GM23338 (cell line): Measurements from ENCODE around the gene CDR2L. TPM values are rescaled to one million over a fixed set of nuclear protein-coding genes. Genes with fewer than 3 reads are reported as not detected.
"Not testable (repeated sequence)": the region's sequence is repeated elsewhere in the genome, so short reads cannot be mapped to it uniquely, and the experiment has no call there.

Experiments
- ATAC-seq: fragments of 200-7000 bp; cut with Tn5 transposase; 3 replicates; pipeline ENCODE4 v1.9.1; 2020
- DNase-seq: peaks from one replicate; pipeline ENCODE4 v3.0.0-alpha.2; 2015; ENCODE audit warnings: low spot score
- H2AFZ ChIP-seq: fragments of 200-600 bp; sonication (generic); 2 replicates; pipeline ENCODE4 v1.8.0; 2016; ENCODE audit warnings: antibody characterized with exemption, mild to moderate bottlenecking, moderate library complexity
- H3F3A ChIP-seq: fragments of 200-600 bp; sonication (generic); replicated peaks from 2 replicates; pipeline ENCODE4 v1.8.0; 2017; ENCODE audit warnings: antibody characterized with exemption, mixed run types, low read depth
- H3K27ac ChIP-seq: fragments of 200-600 bp; sonication (generic); 2 replicates; pipeline ENCODE4 v1.6.1; 2016; ENCODE audit warnings: low read depth
- H3K27me3 ChIP-seq: fragments of 200-600 bp; sonication (generic); 2 replicates; pipeline ENCODE4 v1.8.0; 2016; ENCODE audit warnings: mild to moderate bottlenecking, mixed run types, moderate library complexity; ENCODE audit not compliant: insufficient read depth
- H3K36me3 ChIP-seq: fragments of 200-600 bp; sonication (generic); 2 replicates; pipeline ENCODE4 v1.8.0; 2016; ENCODE audit warnings: mild to moderate bottlenecking; ENCODE audit not compliant: insufficient read depth
- H3K4me1 ChIP-seq: fragments of 200-600 bp; sonication (generic); 2 replicates; pipeline ENCODE4 v1.8.0; 2016; ENCODE audit warnings: mild to moderate bottlenecking, moderate library complexity; ENCODE audit not compliant: insufficient read depth
- H3K4me2 ChIP-seq: fragments of 200-600 bp; sonication (generic); 2 replicates; pipeline ENCODE4 v1.7.1; 2017; ENCODE audit warnings: mixed run types
- H3K4me3 ChIP-seq: fragments of 200-600 bp; sonication (generic); 2 replicates; pipeline ENCODE4 v1.6.1; 2016; ENCODE audit warnings: mixed run types
- H3K79me2 ChIP-seq: fragments of 200-600 bp; sonication (generic); replicated peaks from 2 replicates; pipeline ENCODE4 v1.8.0; 2017; ENCODE audit warnings: mild to moderate bottlenecking; ENCODE audit not compliant: insufficient read depth
- H3K9me2 ChIP-seq: fragments of 200-600 bp; sonication (generic); 2 replicates; pipeline ENCODE4 v1.8.0; 2017; ENCODE audit not compliant: insufficient read depth
- H4K20me1 ChIP-seq: fragments of 200-600 bp; sonication (generic); replicated peaks from 2 replicates; pipeline ENCODE4 v1.8.0; 2017; ENCODE audit warnings: mild to moderate bottlenecking; ENCODE audit not compliant: insufficient read depth
- H3K27ac Mint-ChIP-seq: 2 replicates; pipeline ENCODE4 v1.8.0; 2020; ENCODE audit warnings: inconsistent platforms, mild to moderate bottlenecking, moderate library complexity, mixed read lengths
- H3K27me3 Mint-ChIP-seq: 3 replicates; pipeline ENCODE4 v1.8.0; 2022; ENCODE audit warnings: low read depth, mild to moderate bottlenecking, moderate library complexity, mixed read lengths, inconsistent platforms; ENCODE audit not compliant: insufficient read depth, poor library complexity
- H3K36me3 Mint-ChIP-seq: 3 replicates; pipeline ENCODE4 v1.8.0; 2021; ENCODE audit warnings: low read depth, mild to moderate bottlenecking, inconsistent platforms, moderate library complexity, mixed read lengths
- H3K4me1 Mint-ChIP-seq: 3 replicates; pipeline ENCODE4 v1.8.0; 2020; ENCODE audit warnings: mild to moderate bottlenecking, inconsistent platforms, mixed read lengths
- H3K4me3 Mint-ChIP-seq: 3 replicates; pipeline ENCODE4 v1.8.0; 2021; ENCODE audit warnings: moderate library complexity, mild to moderate bottlenecking, inconsistent platforms, mixed read lengths
- H3K9me3 Mint-ChIP-seq: 3 replicates; pipeline ENCODE4 v1.8.0; 2020; ENCODE audit warnings: moderate library complexity, mild to moderate bottlenecking, inconsistent platforms, mixed read lengths
- CREB1 ChIP-seq: fragments of 250-450 bp; sonication (Bioruptor Pico); IDR thresholded peaks from 2 replicates; pipeline ENCODE4 v1.5.0; 2020; ENCODE audit warnings: low read depth, mild to moderate bottlenecking, moderate library complexity
- EZH2 ChIP-seq: fragments of 200-600 bp; sonication (generic); IDR thresholded peaks from one replicate; pipeline ENCODE4 v1.8.0; 2017; ENCODE audit warnings: antibody characterized with exemption, mild to moderate bottlenecking, low read depth; ENCODE audit not compliant: unreplicated experiment
- EZH2phosphoT487 ChIP-seq: fragments of 200-600 bp; sonication (generic); IDR thresholded peaks from one replicate; pipeline ENCODE4 v1.8.1; 2018; ENCODE audit warnings: antibody characterized with exemption; ENCODE audit not compliant: unreplicated experiment
- NANOG ChIP-seq: IDR thresholded peaks from 2 replicates; pipeline ENCODE4 v1.6.1; 2016; ENCODE audit warnings: antibody characterized with exemption, borderline replicate concordance
- STAT1 ChIP-seq: IDR thresholded peaks from one replicate; pipeline ENCODE4 v1.6.1; 2016; ENCODE audit warnings: antibody characterized with exemption; ENCODE audit not compliant: unreplicated experiment
- ZNF331 ChIP-seq: fragments of 250-450 bp; sonication (Bioruptor Pico); IDR thresholded peaks from 2 replicates; pipeline ENCODE4 v1.5.0; 2020; ENCODE audit warnings: low read depth, mild to moderate bottlenecking, moderate library complexity
- polyA plus RNA-seq: library from polyadenylated mRNA; unstranded; fragments of >200 nt; fragmentation: Nextera tagmentation; extraction: Ambion mirVana; gene quantifications from 2 replicates; pipeline ENCODE4 v1.2.1, GENCODE V29; 2016
- total RNA-seq: library from RNA; depleted of rRNA; stranded (reverse); fragments of >200 nt; shearing (Covaris generic); gene quantifications from 2 replicates; pipeline ENCODE4 v1.2.3, GENCODE V29; 2014
- TF ChIP-seq, protein P1 (sequence below): fragments of 250-450 bp; sonication (Bioruptor Pico); IDR thresholded peaks from 2 replicates; pipeline ENCODE4 v1.5.0; 2020; ENCODE audit warnings: mild to moderate bottlenecking, moderate library complexity
- TF ChIP-seq, protein P2 (sequence below), 2 experiments: fragments of 200-600 bp in 1 of 2; sonication (generic) in 1 of 2; conservative IDR thresholded peaks; 2 replicates each; pipeline versions ENCODE4 v1.5.1 to v1.6.1; 2016 to 2017; ENCODE audit warnings: antibody characterized with exemption in 2 of 2, low read depth in 2 of 2, mild to moderate bottlenecking in 2 of 2, moderate library complexity in 1 of 2
- TF ChIP-seq, protein P3 (sequence below): IDR thresholded peaks from one replicate; pipeline ENCODE4 v1.6.1; 2018; ENCODE audit warnings: antibody characterized with exemption; ENCODE audit not compliant: unreplicated experiment

The CDR2L gene
- total and polyA plus RNA-seq, 2 experiments from 2014 or later, result 17.7 to 35.8 TPM

DNA sequence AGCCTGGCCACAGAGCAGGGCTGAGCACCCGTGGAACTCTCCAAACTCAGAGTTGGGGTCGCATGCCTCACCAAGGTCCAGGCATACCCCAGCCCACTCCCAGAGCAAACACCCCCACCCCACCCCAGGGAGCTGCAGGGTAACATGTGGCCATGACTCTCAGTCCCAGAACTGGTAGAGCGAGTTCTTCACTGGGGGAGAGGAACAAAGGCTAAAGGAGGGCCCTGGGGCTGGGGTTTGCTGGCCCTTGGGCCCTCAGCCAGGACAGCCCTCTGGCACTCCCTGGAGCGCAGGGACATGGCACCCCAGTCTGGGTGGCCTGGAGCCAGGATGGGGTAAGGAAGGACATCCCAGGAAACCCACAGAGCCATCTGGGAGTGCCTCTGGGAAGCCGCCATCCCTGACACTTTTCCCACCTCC is 19.1 kb upstream of the CDR2L start (continued):
- TF ChIP-seq, protein P1, sequence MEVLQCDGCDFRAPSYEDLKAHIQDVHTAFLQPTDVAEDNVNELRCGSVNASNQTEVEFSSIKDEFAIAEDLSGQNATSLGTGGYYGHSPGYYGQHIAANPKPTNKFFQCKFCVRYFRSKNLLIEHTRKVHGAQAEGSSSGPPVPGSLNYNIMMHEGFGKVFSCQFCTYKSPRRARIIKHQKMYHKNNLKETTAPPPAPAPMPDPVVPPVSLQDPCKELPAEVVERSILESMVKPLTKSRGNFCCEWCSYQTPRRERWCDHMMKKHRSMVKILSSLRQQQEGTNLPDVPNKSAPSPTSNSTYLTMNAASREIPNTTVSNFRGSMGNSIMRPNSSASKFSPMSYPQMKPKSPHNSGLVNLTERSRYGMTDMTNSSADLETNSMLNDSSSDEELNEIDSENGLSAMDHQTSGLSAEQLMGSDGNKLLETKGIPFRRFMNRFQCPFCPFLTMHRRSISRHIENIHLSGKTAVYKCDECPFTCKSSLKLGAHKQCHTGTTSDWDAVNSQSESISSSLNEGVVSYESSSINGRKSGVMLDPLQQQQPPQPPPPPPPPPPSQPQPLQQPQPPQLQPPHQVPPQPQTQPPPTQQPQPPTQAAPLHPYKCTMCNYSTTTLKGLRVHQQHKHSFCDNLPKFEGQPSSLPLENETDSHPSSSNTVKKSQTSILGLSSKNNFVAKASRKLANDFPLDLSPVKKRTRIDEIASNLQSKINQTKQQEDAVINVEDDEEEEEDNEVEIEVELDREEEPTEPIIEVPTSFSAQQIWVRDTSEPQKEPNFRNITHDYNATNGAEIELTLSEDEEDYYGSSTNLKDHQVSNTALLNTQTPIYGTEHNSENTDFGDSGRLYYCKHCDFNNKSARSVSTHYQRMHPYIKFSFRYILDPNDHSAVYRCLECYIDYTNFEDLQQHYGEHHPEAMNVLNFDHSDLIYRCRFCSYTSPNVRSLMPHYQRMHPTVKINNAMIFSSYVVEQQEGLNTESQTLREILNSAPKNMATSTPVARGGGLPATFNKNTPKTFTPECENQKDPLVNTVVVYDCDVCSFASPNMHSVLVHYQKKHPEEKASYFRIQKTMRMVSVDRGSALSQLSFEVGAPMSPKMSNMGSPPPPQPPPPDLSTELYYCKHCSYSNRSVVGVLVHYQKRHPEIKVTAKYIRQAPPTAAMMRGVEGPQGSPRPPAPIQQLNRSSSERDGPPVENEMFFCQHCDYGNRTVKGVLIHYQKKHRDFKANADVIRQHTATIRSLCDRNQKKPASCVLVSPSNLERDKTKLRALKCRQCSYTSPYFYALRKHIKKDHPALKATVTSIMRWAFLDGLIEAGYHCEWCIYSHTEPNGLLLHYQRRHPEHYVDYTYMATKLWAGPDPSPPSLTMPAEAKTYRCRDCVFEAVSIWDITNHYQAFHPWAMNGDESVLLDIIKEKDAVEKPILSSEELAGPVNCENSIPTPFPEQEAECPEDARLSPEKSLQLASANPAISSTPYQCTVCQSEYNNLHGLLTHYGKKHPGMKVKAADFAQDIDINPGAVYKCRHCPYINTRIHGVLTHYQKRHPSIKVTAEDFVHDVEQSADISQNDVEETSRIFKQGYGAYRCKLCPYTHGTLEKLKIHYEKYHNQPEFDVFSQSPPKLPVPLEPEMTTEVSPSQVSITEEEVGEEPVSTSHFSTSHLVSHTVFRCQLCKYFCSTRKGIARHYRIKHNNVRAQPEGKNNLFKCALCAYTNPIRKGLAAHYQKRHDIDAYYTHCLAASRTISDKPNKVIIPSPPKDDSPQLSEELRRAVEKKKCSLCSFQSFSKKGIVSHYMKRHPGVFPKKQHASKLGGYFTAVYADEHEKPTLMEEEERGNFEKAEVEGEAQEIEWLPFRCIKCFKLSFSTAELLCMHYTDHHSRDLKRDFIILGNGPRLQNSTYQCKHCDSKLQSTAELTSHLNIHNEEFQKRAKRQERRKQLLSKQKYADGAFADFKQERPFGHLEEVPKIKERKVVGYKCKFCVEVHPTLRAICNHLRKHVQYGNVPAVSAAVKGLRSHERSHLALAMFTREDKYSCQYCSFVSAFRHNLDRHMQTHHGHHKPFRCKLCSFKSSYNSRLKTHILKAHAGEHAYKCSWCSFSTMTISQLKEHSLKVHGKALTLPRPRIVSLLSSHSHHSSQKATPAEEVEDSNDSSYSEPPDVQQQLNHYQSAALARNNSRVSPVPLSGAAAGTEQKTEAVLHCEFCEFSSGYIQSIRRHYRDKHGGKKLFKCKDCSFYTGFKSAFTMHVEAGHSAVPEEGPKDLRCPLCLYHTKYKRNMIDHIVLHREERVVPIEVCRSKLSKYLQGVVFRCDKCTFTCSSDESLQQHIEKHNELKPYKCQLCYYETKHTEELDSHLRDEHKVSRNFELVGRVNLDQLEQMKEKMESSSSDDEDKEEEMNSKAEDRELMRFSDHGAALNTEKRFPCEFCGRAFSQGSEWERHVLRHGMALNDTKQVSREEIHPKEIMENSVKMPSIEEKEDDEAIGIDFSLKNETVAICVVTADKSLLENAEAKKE, result no peak
- no peak for TF ChIP-seq EZH2
- no peak for TF ChIP-seq EZH2phosphoT487

- not testable (repeated sequence) for H2AFZ ChIP-seq, H3K4me3 Mint-ChIP-seq, H3K36me3 Mint-ChIP-seq, H3K36me3 ChIP-seq, H3K9me2 ChIP-seq, H3K27ac ChIP-seq, H4K20me1 ChIP-seq, H3K27ac Mint-ChIP-seq, H3K9me3 Mint-ChIP-seq, H3K4me2 ChIP-seq, H3K79me2 ChIP-seq, H3K4me1 ChIP-seq, H3F3A ChIP-seq, DNase-seq, H3K4me3 ChIP-seq, ATAC-seq
- H3K27me3 ChIP-seq, result peaks cover 36% of the 10 kb centered on the region
- Mint-ChIP-seq H3K27me3 (peaks cover 44% of the 10 kb centered on the region), H3K4me1 (peaks cover 11% of the 10 kb centered on the region)
Observed at GRCh38 chr17:74969501-74969900, 17.9 kb upstream of the CDR2L start.

GRCh38 chr17:74970395-74970794 is 17.0 kb upstream of the CDR2L start:
- no peak overlapping the region for H3K27ac ChIP-seq
- H3K4me1 Mint-ChIP-seq, result peaks cover 11% of the 10 kb centered on the region
- peaks cover 52% of the 10 kb centered on the region for H3K27me3 Mint-ChIP-seq
- H3K79me2 ChIP-seq, result no peaks in the 10 kb centered on the region
- peaks cover 45% of the 10 kb centered on the region for H3K27me3 ChIP-seq
- no peak overlapping the region for H3K27ac Mint-ChIP-seq
- H3K4me2 ChIP-seq, result no peak overlapping the region
- TF ChIP-seq EZH2phosphoT487 (no peak), CREB1 (CRISPR knock-in tag) (no peak), EZH2 (no peak), NANOG (no peak), STAT1 (no peak), ZNF331 (CRISPR knock-in tag) (no peak)
- TF ChIP-seq, protein P2, sequence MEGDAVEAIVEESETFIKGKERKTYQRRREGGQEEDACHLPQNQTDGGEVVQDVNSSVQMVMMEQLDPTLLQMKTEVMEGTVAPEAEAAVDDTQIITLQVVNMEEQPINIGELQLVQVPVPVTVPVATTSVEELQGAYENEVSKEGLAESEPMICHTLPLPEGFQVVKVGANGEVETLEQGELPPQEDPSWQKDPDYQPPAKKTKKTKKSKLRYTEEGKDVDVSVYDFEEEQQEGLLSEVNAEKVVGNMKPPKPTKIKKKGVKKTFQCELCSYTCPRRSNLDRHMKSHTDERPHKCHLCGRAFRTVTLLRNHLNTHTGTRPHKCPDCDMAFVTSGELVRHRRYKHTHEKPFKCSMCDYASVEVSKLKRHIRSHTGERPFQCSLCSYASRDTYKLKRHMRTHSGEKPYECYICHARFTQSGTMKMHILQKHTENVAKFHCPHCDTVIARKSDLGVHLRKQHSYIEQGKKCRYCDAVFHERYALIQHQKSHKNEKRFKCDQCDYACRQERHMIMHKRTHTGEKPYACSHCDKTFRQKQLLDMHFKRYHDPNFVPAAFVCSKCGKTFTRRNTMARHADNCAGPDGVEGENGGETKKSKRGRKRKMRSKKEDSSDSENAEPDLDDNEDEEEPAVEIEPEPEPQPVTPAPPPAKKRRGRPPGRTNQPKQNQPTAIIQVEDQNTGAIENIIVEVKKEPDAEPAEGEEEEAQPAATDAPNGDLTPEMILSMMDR (conservative IDR thresholded peaks at IDR 0.05; ENCODE audit: low read depth in 2 of 2), result no peak
- TF ChIP-seq, protein P3, sequence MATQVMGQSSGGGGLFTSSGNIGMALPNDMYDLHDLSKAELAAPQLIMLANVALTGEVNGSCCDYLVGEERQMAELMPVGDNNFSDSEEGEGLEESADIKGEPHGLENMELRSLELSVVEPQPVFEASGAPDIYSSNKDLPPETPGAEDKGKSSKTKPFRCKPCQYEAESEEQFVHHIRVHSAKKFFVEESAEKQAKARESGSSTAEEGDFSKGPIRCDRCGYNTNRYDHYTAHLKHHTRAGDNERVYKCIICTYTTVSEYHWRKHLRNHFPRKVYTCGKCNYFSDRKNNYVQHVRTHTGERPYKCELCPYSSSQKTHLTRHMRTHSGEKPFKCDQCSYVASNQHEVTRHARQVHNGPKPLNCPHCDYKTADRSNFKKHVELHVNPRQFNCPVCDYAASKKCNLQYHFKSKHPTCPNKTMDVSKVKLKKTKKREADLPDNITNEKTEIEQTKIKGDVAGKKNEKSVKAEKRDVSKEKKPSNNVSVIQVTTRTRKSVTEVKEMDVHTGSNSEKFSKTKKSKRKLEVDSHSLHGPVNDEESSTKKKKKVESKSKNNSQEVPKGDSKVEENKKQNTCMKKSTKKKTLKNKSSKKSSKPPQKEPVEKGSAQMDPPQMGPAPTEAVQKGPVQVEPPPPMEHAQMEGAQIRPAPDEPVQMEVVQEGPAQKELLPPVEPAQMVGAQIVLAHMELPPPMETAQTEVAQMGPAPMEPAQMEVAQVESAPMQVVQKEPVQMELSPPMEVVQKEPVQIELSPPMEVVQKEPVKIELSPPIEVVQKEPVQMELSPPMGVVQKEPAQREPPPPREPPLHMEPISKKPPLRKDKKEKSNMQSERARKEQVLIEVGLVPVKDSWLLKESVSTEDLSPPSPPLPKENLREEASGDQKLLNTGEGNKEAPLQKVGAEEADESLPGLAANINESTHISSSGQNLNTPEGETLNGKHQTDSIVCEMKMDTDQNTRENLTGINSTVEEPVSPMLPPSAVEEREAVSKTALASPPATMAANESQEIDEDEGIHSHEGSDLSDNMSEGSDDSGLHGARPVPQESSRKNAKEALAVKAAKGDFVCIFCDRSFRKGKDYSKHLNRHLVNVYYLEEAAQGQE, result no peak
- H4K20me1 ChIP-seq, result no peaks in the 10 kb centered on the region
- H3K4me3 Mint-ChIP-seq, result no peak overlapping the region
- H3F3A ChIP-seq, result no peaks in the 10 kb centered on the region
- no peaks in the 10 kb centered on the region for H3K9me2 ChIP-seq
- H3K9me3 Mint-ChIP-seq, result no peaks in the 10 kb centered on the region; the same call in 2 of the 3 replicates
- DNase-seq (no peak), ATAC-seq (no peak)
- no peak overlapping the region for H2AFZ ChIP-seq
- H3K4me1 ChIP-seq, result peaks cover 8% of the 10 kb centered on the region; the same call in 1 of the 2 replicates
- no peaks in the 10 kb centered on the region; the same call in 2 of the 3 replicates for H3K36me3 Mint-ChIP-seq
- no peak overlapping the region for H3K4me3 ChIP-seq
- no peaks in the 10 kb centered on the region for H3K36me3 ChIP-seq
